ENCODE results near the gene BTBD6. TPM values are rescaled to one million over a fixed set of nuclear protein-coding genes. Genes with fewer than 3 reads are reported as not detected.
A peak's percentile ranks its signal among the peaks of the same experiment; 100 is the strongest.
"Not testable (repeated sequence)": the region's sequence is repeated elsewhere in the genome, so short reads cannot be mapped to it uniquely, and the experiment has no call there.

The BTBD6 gene
- total RNA-seq, 1 donor from 2014 or later: 52.2 TPM

DNA sequence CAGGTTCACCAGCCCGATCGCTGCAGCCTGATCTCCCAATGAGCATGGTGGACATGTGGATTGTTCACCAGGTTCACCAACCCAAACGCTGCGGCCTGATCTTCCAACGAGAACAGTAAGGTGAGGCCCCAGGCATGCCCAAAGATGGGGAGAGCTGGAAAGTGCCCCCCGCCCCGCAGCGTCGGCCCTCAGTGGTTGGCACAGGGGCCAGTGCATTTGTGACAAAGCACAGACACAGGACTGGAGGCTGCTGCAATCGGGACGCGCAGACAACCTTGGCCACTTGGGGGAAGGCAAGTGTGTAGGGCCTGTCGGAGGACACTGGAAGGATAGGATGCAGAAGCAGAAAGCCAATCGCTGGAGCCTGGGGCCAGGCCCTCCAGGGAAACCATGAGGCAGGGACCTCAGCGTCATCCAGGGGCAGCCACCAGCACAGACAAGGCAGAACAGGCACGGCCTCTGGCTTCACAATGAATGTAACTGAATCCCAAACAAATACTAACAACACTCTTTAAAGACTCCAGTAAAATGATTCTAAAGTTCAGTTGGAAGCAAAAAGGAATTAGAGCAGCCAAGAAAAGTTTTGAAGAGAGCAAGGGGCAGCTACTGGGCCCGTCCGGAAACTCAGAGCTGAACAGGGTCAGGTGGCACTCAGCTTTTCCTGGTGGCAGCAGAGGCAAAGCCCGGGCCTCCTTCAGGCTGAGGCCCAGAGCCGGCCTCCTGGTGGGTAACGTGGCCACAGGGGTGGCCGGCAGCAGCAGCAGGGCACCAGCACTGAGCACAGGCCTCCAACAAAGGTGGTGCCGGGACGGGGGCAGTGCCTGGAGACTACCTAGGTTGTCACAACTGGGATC, 39.1 kb downstream of the BTBD6 start:
- DNase-seq (ENCODE audit: low spot score in 2 of 2): no peak
- FAIRE-seq: no peak

DNA sequence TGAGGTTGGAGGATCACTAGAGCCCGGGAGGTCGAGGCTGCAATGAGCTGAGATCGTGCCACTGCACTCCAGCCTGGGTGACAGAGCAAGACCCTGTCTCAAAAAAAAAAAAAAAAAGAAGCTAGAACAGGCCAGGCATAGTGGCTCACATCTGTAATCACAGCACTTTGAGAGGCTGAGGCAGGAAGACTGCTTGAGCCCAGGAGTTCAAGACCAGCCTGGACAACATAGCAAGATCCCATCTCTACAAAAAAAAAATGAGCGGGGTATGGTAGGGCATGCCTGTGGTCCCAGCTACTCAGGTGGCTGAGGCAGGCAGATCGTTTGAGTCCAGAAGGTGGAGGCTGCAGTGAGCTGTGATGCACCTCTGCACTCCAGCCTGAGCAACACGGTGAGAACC, 40.6 kb downstream of the BTBD6 start:
- not testable (repeated sequence) for FAIRE-seq; DNase-seq (ENCODE audit: low spot score in 2 of 2)

DNA sequence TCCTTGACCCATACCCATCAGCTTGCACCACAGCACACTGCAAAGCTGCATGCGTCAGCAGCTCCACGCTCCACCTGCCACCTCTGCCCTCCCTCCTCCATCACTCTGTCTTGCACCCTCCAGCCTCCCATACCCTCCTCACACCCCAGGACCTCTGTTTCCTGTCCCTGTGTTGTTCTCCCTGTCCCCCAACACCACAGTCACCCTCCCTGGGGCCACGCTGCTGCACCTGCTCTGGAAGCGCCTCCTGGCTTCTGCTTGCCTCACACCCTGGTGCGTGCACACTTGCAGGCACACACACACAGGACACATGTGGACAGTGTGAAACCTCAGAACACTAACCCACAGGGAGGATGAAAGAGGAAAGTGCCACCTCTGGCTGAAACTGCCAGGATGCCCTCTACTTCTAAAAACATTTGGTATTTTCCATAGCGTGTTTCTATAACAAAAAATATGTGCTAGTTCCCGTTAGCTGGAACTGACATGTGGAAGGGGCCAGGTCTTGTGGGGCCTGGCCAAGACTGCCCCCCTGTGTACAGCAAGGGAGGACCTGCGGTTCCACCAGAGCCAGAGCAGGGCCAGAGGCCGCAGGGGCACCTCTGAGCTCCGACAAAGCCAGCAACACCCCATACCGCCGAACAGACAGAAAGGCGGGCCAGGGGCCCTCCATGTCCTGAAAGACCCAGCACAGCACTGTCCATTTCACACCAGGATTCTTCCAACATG, 42.5 kb downstream of the BTBD6 start:
- DNase-seq (ENCODE audit: low spot score in 2 of 2) (peak in 1 of 2 donors; percentile 14), FAIRE-seq (no peak)

DNA sequence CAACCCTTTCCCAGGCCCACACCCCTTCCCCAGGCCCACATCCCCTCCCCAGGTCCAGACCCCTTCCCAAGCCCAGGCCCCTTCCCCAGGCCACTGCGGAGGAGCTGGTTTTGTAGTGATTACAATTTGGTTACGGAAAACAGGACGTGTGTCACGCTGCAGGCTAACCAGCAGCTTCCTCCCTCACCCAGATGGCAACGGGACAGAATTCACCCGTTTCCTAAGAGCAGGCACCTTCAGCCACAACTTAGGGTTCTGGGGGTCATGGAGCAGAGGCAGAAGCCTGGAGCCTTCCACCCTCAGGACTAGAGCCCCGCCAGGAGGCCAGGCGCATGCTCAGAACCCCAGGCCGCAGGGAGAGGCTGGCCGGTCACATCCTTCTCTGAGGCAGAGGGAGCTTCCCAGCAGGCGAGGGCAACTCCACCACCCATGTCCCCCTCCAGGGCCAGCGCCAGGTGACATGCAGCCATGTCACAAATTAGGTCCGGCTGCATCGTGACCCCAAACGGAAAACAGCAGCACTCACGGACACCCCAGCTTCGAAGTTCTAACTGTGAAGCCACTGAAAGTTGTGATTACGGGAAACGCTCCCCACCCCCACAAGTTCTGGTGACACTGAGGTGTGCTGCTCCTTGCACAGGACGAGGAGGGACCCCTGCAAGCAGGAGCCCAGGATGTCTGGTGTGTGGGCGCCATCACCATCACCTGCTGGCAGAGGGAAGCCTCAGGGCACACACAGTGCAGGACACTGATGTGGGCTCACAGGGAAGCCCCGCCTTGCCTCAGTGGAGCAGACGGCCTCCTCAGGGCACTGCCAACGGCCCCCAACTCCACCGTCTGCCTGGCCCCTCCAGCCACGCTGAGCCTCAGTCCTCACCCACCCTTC, 44.7 kb downstream of the BTBD6 start:
- no peak for FAIRE-seq

DNA sequence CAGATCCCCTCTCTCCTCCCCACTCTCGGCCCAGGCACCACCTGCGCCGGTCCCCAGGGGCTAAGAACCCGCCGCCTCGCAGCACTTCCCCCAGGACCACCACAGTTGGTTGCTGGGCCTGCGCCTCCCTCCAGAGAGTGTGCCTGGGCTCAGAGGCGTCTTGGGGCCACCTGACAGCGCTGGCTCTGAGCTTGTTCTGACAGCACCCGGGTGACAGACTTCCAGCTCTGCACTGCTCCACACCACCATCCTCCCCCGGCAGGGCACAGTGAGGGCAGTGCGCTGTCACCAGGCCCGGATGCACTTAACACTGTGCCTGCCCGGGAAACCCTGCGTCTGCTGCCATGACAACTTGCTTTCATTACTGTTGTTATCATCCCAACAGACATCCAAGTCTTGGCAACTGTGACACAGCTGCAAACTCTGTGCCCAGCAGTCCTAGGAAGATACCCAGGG, 45.8 kb downstream of the BTBD6 start:
- no peak for FAIRE-seq
- peak in 1 of 2 donors; percentile 4 for DNase-seq (ENCODE audit: low spot score in 2 of 2)

More for the DNA sequence above, 44.7 kb downstream of the BTBD6 start:
- peak in 1 of 2 donors; percentile 2 for DNase-seq (ENCODE audit: low spot score in 2 of 2)

DNA sequence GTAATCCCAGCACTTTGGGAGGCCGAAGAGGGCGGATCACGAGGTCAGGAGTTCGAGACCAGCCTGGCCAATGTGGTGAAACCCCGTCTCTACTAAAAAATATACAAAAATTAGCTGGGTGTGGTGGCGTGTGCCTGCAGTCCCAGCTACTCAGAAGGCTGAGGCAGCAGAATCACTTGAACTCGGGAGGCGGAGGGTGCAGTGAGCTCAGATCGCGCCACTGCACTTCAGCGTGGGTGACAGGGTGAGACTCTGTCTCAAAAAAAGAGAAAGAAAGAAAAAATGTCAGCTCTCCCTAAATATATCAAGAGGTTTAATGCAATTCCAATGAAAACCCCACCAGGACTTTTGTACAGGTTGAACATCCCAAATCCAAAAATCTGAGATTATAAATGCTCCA, 49.0 kb downstream of the BTBD6 start:
- FAIRE-seq; DNase-seq (ENCODE audit: low spot score in 2 of 2): not testable (repeated sequence)

DNA sequence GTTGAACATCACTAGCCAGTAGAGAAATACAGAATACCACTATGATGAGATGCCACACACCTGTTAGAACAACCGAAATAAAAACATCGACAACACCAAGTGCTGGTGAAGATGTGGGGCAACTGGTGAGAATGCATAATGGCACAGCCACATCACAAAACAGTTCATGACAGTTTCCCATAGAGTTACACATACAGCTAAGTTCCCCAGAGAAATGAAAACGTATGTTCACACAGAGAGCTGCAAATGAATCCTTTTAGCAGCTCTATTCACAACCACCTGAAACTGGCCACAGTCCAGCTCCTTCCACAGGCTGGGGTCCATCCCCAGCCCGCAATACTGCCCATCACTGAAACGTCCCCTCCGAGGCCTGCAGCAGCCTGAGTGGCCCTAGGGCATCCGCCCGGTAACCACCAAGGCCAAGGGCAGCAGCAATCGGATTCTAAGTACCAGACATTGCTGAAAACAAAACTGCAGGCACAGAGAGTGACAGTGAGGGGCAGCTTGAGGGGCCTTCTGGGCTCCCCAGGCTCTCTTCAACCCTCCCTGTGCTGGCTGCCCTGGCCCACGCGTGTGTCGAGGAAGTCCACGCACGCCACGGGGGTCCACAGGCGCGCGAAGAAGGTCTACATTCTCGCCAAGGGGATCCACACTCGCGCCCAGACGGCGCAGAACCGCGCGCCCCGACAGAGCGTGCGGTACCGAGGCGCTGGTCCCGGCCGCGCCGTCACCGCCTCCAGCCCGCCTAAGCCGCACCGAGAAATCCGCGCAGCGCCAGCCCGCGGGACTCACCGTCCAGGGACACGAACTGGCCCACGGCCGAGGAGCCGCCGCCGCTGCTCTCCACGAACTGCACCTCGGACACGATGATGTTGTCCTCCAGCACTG, 51.6 kb downstream of the BTBD6 start:
- DNase-seq (ENCODE audit: low spot score in 2 of 2): no peak
- FAIRE-seq: no peak

Other genes with a start within 250 kb of the BTBD6 start
- 11.0 TPM for gene CDCA4, start 227.4 kb upstream of the BTBD6 start, total RNA-seq
- 1.2 TPM for gene GPR132, start 183.1 kb upstream of the BTBD6 start, total RNA-seq
- gene JAG2, start 79.8 kb upstream of the BTBD6 start, total RNA-seq: 21.2 TPM
- gene NUDT14, start 67.2 kb upstream of the BTBD6 start, total RNA-seq: 32.6 TPM
- 60.7 TPM for gene BRF1, start 52.5 kb downstream of the BTBD6 start, total RNA-seq
- gene PACS2, start 66.2 kb downstream of the BTBD6 start, total RNA-seq: 73.0 TPM
- 0.41 TPM for gene TEX22, start 150.0 kb downstream of the BTBD6 start, total RNA-seq
- 42.0 TPM for gene MTA1, start 171.3 kb downstream of the BTBD6 start, total RNA-seq
- gene CRIP2, start 226.3 kb downstream of the BTBD6 start, total RNA-seq: 88.0 TPM
- gene CRIP1, start 238.4 kb downstream of the BTBD6 start, total RNA-seq: not detected
- gene TEDC1, start 242.7 kb downstream of the BTBD6 start, total RNA-seq: 5.7 TPM